Measurements from ENCODE around the gene SLC22A7. TPM values are rescaled to one million over a fixed set of nuclear protein-coding genes. Genes with fewer than 3 reads are reported as not detected.

The SLC22A7 gene
- total RNA-seq, 6 donors from 2014 or later: not detected

DNA sequence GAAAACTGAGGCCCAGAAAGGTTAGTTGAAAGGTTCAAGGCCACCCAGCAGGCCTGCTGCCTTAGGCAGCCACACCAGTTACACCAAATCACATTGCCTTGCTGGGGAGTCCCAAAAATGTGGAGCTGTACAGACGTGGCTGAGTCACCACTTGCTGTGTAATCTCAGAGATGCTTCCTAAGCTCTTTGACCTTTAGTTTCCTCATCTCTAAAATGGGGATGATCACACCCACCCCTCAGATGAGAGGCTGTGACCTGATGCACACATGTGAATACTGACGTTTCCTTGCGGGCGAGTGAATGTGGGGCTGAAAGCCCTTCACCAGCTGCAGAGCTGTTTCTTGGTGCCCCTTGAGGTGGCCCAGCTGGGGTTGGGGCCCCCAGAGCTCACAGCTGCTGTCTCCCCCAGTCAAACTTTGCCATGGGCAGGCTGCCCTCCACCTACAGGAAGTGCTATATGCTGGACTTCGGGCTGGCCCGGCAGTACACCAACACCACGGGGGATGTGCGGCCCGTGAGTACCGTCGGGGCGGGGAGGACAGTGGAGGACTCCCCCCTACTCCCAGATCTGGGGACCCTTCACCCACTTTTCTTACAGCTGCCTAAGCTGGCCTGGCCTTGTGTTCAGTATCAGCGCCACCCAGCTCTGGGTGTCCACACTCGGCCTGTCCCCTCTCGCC is 43.8 kb upstream of the SLC22A7 start:
- TF ChIP-seq EP300 (IDR thresholded peaks at IDR 0.05) (no peak), POLR2A (IDR thresholded peaks at IDR 0.05) (no peak), POLR2AphosphoS5 (IDR thresholded peaks at IDR 0.05) (no peak)
- TF ChIP-seq, protein P1, sequence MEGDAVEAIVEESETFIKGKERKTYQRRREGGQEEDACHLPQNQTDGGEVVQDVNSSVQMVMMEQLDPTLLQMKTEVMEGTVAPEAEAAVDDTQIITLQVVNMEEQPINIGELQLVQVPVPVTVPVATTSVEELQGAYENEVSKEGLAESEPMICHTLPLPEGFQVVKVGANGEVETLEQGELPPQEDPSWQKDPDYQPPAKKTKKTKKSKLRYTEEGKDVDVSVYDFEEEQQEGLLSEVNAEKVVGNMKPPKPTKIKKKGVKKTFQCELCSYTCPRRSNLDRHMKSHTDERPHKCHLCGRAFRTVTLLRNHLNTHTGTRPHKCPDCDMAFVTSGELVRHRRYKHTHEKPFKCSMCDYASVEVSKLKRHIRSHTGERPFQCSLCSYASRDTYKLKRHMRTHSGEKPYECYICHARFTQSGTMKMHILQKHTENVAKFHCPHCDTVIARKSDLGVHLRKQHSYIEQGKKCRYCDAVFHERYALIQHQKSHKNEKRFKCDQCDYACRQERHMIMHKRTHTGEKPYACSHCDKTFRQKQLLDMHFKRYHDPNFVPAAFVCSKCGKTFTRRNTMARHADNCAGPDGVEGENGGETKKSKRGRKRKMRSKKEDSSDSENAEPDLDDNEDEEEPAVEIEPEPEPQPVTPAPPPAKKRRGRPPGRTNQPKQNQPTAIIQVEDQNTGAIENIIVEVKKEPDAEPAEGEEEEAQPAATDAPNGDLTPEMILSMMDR (IDR thresholded peaks at IDR 0.05): no peak
- Histone ChIP-seq H3K27me3 (peaks cover 0 to 11% (median 2%) of the 10 kb centered on the region in 4 donors), H3K4me1 (no peaks in the 10 kb centered on the region), H3K4me3 (no peak overlapping the region), H3K27ac (no peak overlapping the region), H3K36me3 (no peaks in the 10 kb centered on the region), H3K9me3 (no peaks in the 10 kb centered on the region)
- WGBS, 2 donors: 88 to 93% methylated on average over 7 to 14 of the region's 15 CpGs
- peak in 1 of 2 donors; percentile 2 for ATAC-seq (ENCODE audit: low FRiP score in 2 of 2)
- DNase-seq: peak in 1 of 2 donors; percentile 68

DNA sequence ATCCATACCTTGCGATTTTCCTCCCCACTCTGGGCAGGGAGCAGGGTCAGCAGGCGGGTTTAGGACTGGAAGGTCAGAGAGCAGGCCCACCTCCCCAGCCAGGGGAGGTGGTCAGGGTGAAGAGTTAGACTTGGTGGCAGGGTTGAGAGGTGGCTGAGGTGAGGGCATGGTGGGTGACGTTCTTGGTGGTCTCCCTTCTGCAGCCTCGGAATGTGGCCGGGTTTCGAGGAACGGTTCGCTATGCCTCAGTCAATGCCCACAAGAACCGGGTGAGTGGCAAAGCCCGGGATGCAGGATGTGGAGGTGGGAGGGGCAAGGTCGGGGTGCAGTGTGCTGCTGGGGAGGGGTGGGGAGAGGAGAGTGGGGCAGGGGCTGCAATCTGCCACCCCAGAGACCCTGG is 43.2 kb upstream of the SLC22A7 start:
- TF ChIP-seq POLR2A (IDR thresholded peaks at IDR 0.05): no peak
- no peak for TF ChIP-seq POLR2AphosphoS5 (IDR thresholded peaks at IDR 0.05)
- TF ChIP-seq, protein P1 (IDR thresholded peaks at IDR 0.05): no peak
- TF ChIP-seq EP300 (IDR thresholded peaks at IDR 0.05): no peak
- ATAC-seq (ENCODE audit: low FRiP score in 2 of 2): no peak
- H3K27me3 ChIP-seq: peaks cover 0 to 11% (median 2%) of the 10 kb centered on the region in 4 donors
- H3K36me3 ChIP-seq: no peaks in the 10 kb centered on the region
- no peaks in the 10 kb centered on the region for H3K4me1 ChIP-seq
- 91 to 92% methylated on average over 11 of the region's 11 CpGs for WGBS, 2 donors
- no peak overlapping the region for H3K4me3 ChIP-seq
- no peaks in the 10 kb centered on the region for H3K9me3 ChIP-seq
- H3K27ac ChIP-seq: no peak overlapping the region
- DNase-seq: no peak

DNA sequence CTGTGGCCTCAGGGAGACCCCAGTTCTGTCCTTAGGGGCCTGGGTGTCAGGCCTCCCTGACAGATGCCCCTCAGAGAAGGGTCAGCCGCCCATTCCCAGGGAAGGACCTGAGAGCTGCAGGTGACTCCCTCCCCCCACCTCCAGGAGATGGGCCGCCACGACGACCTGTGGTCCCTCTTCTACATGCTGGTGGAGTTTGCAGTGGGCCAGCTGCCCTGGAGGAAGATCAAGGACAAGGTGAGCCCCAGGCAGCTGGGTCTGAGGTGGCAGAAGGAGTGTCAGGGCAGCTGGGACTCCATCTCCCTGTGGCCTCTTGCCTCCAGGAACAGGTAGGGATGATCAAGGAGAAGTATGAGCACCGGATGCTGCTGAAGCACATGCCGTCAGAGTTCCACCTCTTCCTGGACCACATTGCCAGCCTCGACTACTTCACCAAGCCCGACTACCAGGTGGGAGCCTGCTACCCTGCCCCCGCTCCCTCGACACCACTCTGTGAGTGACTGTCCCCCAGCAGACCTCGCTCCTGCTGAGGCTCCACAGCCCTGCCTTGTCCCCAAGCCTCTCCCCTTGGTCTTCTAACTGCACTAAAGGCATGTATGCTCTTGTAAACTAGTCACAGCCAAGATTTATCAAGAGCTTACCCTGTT is 42.5 kb upstream of the SLC22A7 start:
- WGBS, 2 donors: 80% methylated on average over 10 to 11 of the region's 11 CpGs
- Histone ChIP-seq H3K9me3 (no peaks in the 10 kb centered on the region), H3K4me3 (no peak overlapping the region), H3K27me3 (peaks cover 0 to 11% (median 2%) of the 10 kb centered on the region in 4 donors), H3K27ac (no peak overlapping the region), H3K36me3 (no peaks in the 10 kb centered on the region), H3K4me1 (no peaks in the 10 kb centered on the region)
- no peak for ATAC-seq (ENCODE audit: low FRiP score in 2 of 2)
- TF ChIP-seq POLR2A (IDR thresholded peaks at IDR 0.05) (no peak), POLR2AphosphoS5 (IDR thresholded peaks at IDR 0.05) (no peak), EP300 (IDR thresholded peaks at IDR 0.05) (no peak)
- TF ChIP-seq, protein P1 (IDR thresholded peaks at IDR 0.05): no peak
- DNase-seq: no peak

DNA sequence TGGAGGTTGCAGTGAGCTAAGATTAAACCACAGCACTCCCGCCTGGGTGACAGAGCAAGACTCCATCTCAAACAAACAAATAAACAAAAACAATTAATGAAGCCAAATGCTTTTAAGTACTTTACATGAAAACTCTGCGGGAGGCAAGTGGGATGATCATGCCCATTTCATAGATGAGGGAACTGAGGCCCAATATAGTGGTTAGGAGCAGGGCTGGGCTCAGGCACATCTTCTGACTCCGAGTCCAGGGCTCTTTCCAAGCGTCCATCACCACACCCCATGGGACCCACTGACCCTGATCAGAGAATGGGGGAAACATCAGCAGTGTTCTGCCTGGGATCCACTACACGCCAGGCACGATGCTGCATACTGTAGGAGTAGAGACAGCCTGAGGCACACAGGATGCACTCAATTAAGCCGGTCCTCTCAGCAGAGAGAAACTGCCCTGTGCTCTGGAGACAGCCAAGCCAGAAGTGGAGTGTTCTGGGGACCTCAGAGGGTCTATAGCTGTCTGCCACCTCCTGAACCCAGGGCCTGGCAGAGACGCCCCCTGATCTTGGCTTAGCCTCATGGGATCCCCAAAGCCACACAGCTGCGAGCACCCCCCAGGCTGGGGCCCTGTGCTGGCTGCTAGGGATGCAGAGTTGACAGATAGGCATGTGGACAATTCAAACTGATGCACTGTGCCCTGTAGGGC is 41.2 kb upstream of the SLC22A7 start:
- Histone ChIP-seq H3K4me1 (no peaks in the 10 kb centered on the region), H3K4me3 (no peak overlapping the region), H3K27me3 (peaks cover 0 to 3% (median under 1%) of the 10 kb centered on the region in 4 donors), H3K9me3 (no peaks in the 10 kb centered on the region), H3K36me3 (no peaks in the 10 kb centered on the region), H3K27ac (no peak overlapping the region)
- whole genome bisulfite sequencing, 2 donors: 87 to 90% methylated on average over 6 to 9 of the region's 9 CpGs
- TF ChIP-seq, protein P1 (IDR thresholded peaks at IDR 0.05): no peak
- TF ChIP-seq POLR2AphosphoS5 (IDR thresholded peaks at IDR 0.05) (no peak), EP300 (IDR thresholded peaks at IDR 0.05) (no peak), POLR2A (IDR thresholded peaks at IDR 0.05) (no peak)
- no peak for ATAC-seq (ENCODE audit: low FRiP score in 2 of 2)
- no peak for DNase-seq
